ENCODE results near the gene MYL6.
"Not testable (repeated sequence)": the region's sequence is repeated elsewhere in the genome, so short reads cannot be mapped to it uniquely, and the experiment has no call there.

Gene MYL6

GRCh38 chr12:56158029-56158925 lies at the start of gene MYL6:
Gene MYL6 (plus strand): TSS chr12:56158359. CDS start chr12:56158402, 43 bp downstream.
- H3K4me3 Mint-ChIP-seq = peak within 1 kb of the TSS; percentile 98
- H3K27me3 Mint-ChIP-seq = no peaks in the 10 kb centered on the region
- peaks cover 50% of the 10 kb centered on the region for H3K4me1 Mint-ChIP-seq (ENCODE audit: low read depth)
- peaks cover 54% of the 10 kb centered on the region for H3K36me3 Mint-ChIP-seq (ENCODE audit: low read depth)
- no peaks in the 10 kb centered on the region for H3K9me3 Mint-ChIP-seq
- peak within 1 kb of the TSS; percentile 88 for H3K27ac Mint-ChIP-seq

GRCh38 chr12:56110571-56110970 lies 47.6 kb upstream of the MYL6 start:
- peaks cover 86% of the 10 kb centered on the region for H3K36me3 Mint-ChIP-seq (ENCODE audit: low read depth)
- no peak overlapping the region for H3K4me3 Mint-ChIP-seq
- peak overlapping the region; percentile 2 for H3K27ac Mint-ChIP-seq
- H3K4me1 Mint-ChIP-seq (ENCODE audit: low read depth) = peaks cover 37% of the 10 kb centered on the region
- H3K27me3 Mint-ChIP-seq = no peaks in the 10 kb centered on the region
- no peaks in the 10 kb centered on the region for H3K9me3 Mint-ChIP-seq

- Mint-ChIP-seq H3K4me3 (no peak overlapping the region), H3K9me3 (no peaks in the 10 kb centered on the region), H3K27ac (peak overlapping the region; percentile 43), H3K4me1 (ENCODE audit: low read depth) (peaks cover 28% of the 10 kb centered on the region), H3K27me3 (no peaks in the 10 kb centered on the region), H3K36me3 (ENCODE audit: low read depth) (peaks cover 69% of the 10 kb centered on the region)
Measured at GRCh38 chr12:56114084-56114483, 44.1 kb upstream of the MYL6 start.

GRCh38 chr12:56115329-56115728 lies 42.8 kb upstream of the MYL6 start:
- Mint-ChIP-seq H3K27me3 (no peaks in the 10 kb centered on the region), H3K36me3 (ENCODE audit: low read depth) (peaks cover 63% of the 10 kb centered on the region), H3K9me3 (no peaks in the 10 kb centered on the region), H3K4me1 (ENCODE audit: low read depth) (peaks cover 40% of the 10 kb centered on the region), H3K27ac (peak overlapping the region; percentile 99), H3K4me3 (peak overlapping the region; percentile 97)

- H3K27me3 Mint-ChIP-seq = no peaks in the 10 kb centered on the region
- peak within 1 kb of the TSS; percentile 97 for H3K4me3 Mint-ChIP-seq
- H3K27ac Mint-ChIP-seq = peak within 1 kb of the TSS; percentile 99
- H3K36me3 Mint-ChIP-seq (ENCODE audit: low read depth) = peaks cover 63% of the 10 kb centered on the region
- no peaks in the 10 kb centered on the region for H3K9me3 Mint-ChIP-seq
- H3K4me1 Mint-ChIP-seq (ENCODE audit: low read depth) = peaks cover 40% of the 10 kb centered on the region
Measured at GRCh38 chr12:56116267-56117081, 41.7 kb upstream of the MYL6 start, which contains the start of gene RPL41. Gene RPL41 (plus strand): TSS chr12:56116633.

- Mint-ChIP-seq H3K36me3 (ENCODE audit: low read depth) (peaks cover 63% of the 10 kb centered on the region), H3K27ac (peak overlapping the region; percentile 99), H3K4me3 (peak overlapping the region; percentile 97), H3K4me1 (ENCODE audit: low read depth) (peaks cover 40% of the 10 kb centered on the region)
- not testable (repeated sequence) for H3K9me3 Mint-ChIP-seq, H3K27me3 Mint-ChIP-seq
Measured at GRCh38 chr12:56117082-56117706, 41.0 kb upstream of the MYL6 start.

GRCh38 chr12:56117778-56118687 lies 40.1 kb upstream of the MYL6 start, which contains the start of gene ZC3H10:
Gene ZC3H10 (plus strand): TSS chr12:56118266. CDS start chr12:56120563, 2,297 bp downstream.
- H3K9me3 Mint-ChIP-seq = no peaks in the 10 kb centered on the region
- H3K27ac Mint-ChIP-seq = peak within 1 kb of the TSS; percentile 99
- H3K4me3 Mint-ChIP-seq = peak within 1 kb of the TSS; percentile 97
- H3K27me3 Mint-ChIP-seq = no peaks in the 10 kb centered on the region
- peaks cover 40% of the 10 kb centered on the region for H3K4me1 Mint-ChIP-seq (ENCODE audit: low read depth)
- H3K36me3 Mint-ChIP-seq (ENCODE audit: low read depth) = peaks cover 58% of the 10 kb centered on the region

GRCh38 chr12:56118688-56119357 lies 39.3 kb upstream of the MYL6 start:
- peak overlapping the region; percentile 83 for H3K27ac Mint-ChIP-seq
- H3K4me1 Mint-ChIP-seq (ENCODE audit: low read depth) = peaks cover 41% of the 10 kb centered on the region
- H3K4me3 Mint-ChIP-seq = peak overlapping the region; percentile 97
- no peaks in the 10 kb centered on the region for H3K9me3 Mint-ChIP-seq
- H3K27me3 Mint-ChIP-seq = no peaks in the 10 kb centered on the region
- peaks cover 50% of the 10 kb centered on the region for H3K36me3 Mint-ChIP-seq (ENCODE audit: low read depth)

GRCh38 chr12:56119361-56119796 lies 38.8 kb upstream of the MYL6 start:
- Mint-ChIP-seq H3K4me1 (ENCODE audit: low read depth) (peaks cover 43% of the 10 kb centered on the region), H3K4me3 (peak overlapping the region; percentile 97), H3K27me3 (no peaks in the 10 kb centered on the region), H3K9me3 (no peaks in the 10 kb centered on the region), H3K36me3 (ENCODE audit: low read depth) (peaks cover 45% of the 10 kb centered on the region), H3K27ac (peak overlapping the region; percentile 83)

GRCh38 chr12:56120158-56120846 lies 37.9 kb upstream of the MYL6 start:
- peaks cover 44% of the 10 kb centered on the region for H3K36me3 Mint-ChIP-seq (ENCODE audit: low read depth)
- no peaks in the 10 kb centered on the region for H3K9me3 Mint-ChIP-seq
- no peaks in the 10 kb centered on the region for H3K27me3 Mint-ChIP-seq
- H3K4me3 Mint-ChIP-seq = peak overlapping the region; percentile 97
- peaks cover 42% of the 10 kb centered on the region for H3K4me1 Mint-ChIP-seq (ENCODE audit: low read depth)
- H3K27ac Mint-ChIP-seq = peak overlapping the region; percentile 83

- H3K4me1 Mint-ChIP-seq (ENCODE audit: low read depth) = peaks cover 46% of the 10 kb centered on the region
- H3K4me3 Mint-ChIP-seq = no peak overlapping the region
- H3K27me3 Mint-ChIP-seq = no peaks in the 10 kb centered on the region
- H3K27ac Mint-ChIP-seq = peak overlapping the region; percentile 24
- H3K9me3 Mint-ChIP-seq = no peaks in the 10 kb centered on the region
- H3K36me3 Mint-ChIP-seq (ENCODE audit: low read depth) = peaks cover 48% of the 10 kb centered on the region
Measured at GRCh38 chr12:56121204-56121870, 36.8 kb upstream of the MYL6 start.

- H3K27ac Mint-ChIP-seq = no peak overlapping the region
- H3K9me3 Mint-ChIP-seq = no peaks in the 10 kb centered on the region
- peaks cover 58% of the 10 kb centered on the region for H3K4me1 Mint-ChIP-seq (ENCODE audit: low read depth)
- H3K36me3 Mint-ChIP-seq (ENCODE audit: low read depth) = peaks cover 35% of the 10 kb centered on the region
- H3K4me3 Mint-ChIP-seq = no peak overlapping the region
- no peaks in the 10 kb centered on the region for H3K27me3 Mint-ChIP-seq
Measured at GRCh38 chr12:56122637-56123036, 35.5 kb upstream of the MYL6 start.

Measured in stimulated activated naive CD8-positive, alpha-beta T cell treated with anti-CD3 and anti-CD28 coated beads, Interleukin-15, Interleukin-2, amounts not matched to agents 100 ng/mL and 50 ng/mL, for 24 hours (primary cell).